ENCODE results near the gene THADA.

GRCh38 chr2:43488737-43489136, 107.1 kb downstream of the THADA start:
- TF ChIP-seq CTCF (IDR thresholded peaks at IDR 0.05) = no peak
- no peak for TF ChIP-seq POLR2A (IDR thresholded peaks at IDR 0.05)

All from thyroid gland (tissue), 4 donors.